NB4 (cell line): ENCODE data around the gene OCRL.
A peak's percentile ranks its signal among the peaks of the same experiment; 100 is the strongest.

Source experiments
- CTCF ChIP-seq: IDR thresholded peaks from one replicate; pipeline ENCODE4 v1.5.1; 2012; ENCODE audit warnings: low read depth, low read length
- MAX ChIP-seq: IDR thresholded peaks from 2 replicates; pipeline ENCODE4 v1.6.1; 2011; ENCODE audit warnings: low read depth, low read length
- MYC ChIP-seq: IDR thresholded peaks from 2 replicates; pipeline ENCODE4 v1.6.1; 2011; ENCODE audit warnings: low read depth, low read length
- POLR2A ChIP-seq: IDR thresholded peaks from 2 replicates; pipeline ENCODE4 v1.6.1; 2011; ENCODE audit warnings: mild to moderate bottlenecking; ENCODE audit not compliant: insufficient read length; ENCODE audit errors: extremely low read depth

- peak; percentile 51 for TF ChIP-seq CTCF
- no peak for TF ChIP-seq POLR2A
- no peak for TF ChIP-seq MYC
- no peak for TF ChIP-seq MAX
These were observed 66.9 kb downstream of the OCRL start for GRCh38 chrX:129606918-129607317.
